OCI-LY7 (cell line): ENCODE data around the gene TSPOAP1. TPM values are rescaled to one million over a fixed set of nuclear protein-coding genes. Genes with fewer than 3 reads are reported as not detected.

Experiments
- BruUV-seq: library from RNA; stranded (reverse); fragments of 400-500 nt; replicated peaks from 2 replicates; lab custom pipeline; 2021; lab: Mats Ljungman, UMichigan
- CTCF ChIA-PET: fragments of 300-600 bp; sonication (Branson Sonifier 250); formaldehyde crosslinking; loops from one replicate; lab custom pipeline; 2022; ENCODE audit warnings: antibody characterized with exemption; ENCODE audit not compliant: unreplicated experiment; lab: Charles Lee
- POLR2A ChIA-PET: fragments of 300-600 bp; sonication (Branson Sonifier 250); formaldehyde crosslinking; loops from one replicate; lab custom pipeline; 2022; ENCODE audit warnings: antibody characterized with exemption; lab: Charles Lee
- DNase-seq: peaks from one replicate; pipeline ENCODE4 v3.0.0-alpha.2; 2015; ENCODE audit warnings: low spot score
- H2AFZ ChIP-seq: fragments of 200-600 bp; sonication (generic), shearing (Covaris generic); 2 replicates; pipeline ENCODE4 v1.6.1; 2014; ENCODE audit warnings: mild to moderate bottlenecking, antibody characterized with exemption, low read length, moderate library complexity
- H3K27ac ChIP-seq: fragments of 200-600 bp; sonication (generic); 2 replicates; pipeline ENCODE4 v1.5.1; 2014; ENCODE audit warnings: mixed run types, low read depth, mild to moderate bottlenecking, moderate library complexity, low read length, inconsistent platforms; ENCODE audit not compliant: poor library complexity, severe bottlenecking
- H3K36me3 ChIP-seq: fragments of 200-600 bp; sonication (generic); 2 replicates; pipeline ENCODE4 v1.6.1; 2014; ENCODE audit warnings: mild to moderate bottlenecking, antibody characterized with exemption, low read length, moderate library complexity, mixed read lengths; ENCODE audit not compliant: insufficient read depth
- H3K4me1 ChIP-seq: fragments of 200-600 bp; sonication (generic); 2 replicates; pipeline ENCODE4 v1.5.1; 2014; ENCODE audit warnings: mild to moderate bottlenecking, low read length; ENCODE audit not compliant: insufficient read depth, poor library complexity, severe bottlenecking
- H3K4me2 ChIP-seq: fragments of 200-600 bp; sonication (generic); 2 replicates; pipeline ENCODE4 v1.6.1; 2014; ENCODE audit warnings: mild to moderate bottlenecking, low read length
- H3K4me3 ChIP-seq: fragments of 200-600 bp; sonication (generic); 2 replicates; pipeline ENCODE4 v1.5.1; 2014; ENCODE audit warnings: mild to moderate bottlenecking, low read depth, low read length; ENCODE audit not compliant: poor library complexity, severe bottlenecking
- H3K79me2 ChIP-seq: fragments of 200-600 bp; sonication (generic); 2 replicates; pipeline ENCODE4 v1.6.1; 2016; ENCODE audit warnings: low read depth, mild to moderate bottlenecking, low read length, moderate library complexity, mixed read lengths; ENCODE audit not compliant: insufficient read depth
- H3K9me2 ChIP-seq: fragments of 200-600 bp; sonication (generic); 2 replicates; pipeline ENCODE4 v1.6.1; 2016; ENCODE audit warnings: mild to moderate bottlenecking, low read length, mixed read lengths; ENCODE audit not compliant: insufficient read depth
- H3K9me3 ChIP-seq: fragments of 200-600 bp; sonication (generic); 2 replicates; pipeline ENCODE4 v1.6.1; 2014; ENCODE audit warnings: mild to moderate bottlenecking, mixed run types, low read length, mixed read lengths
- H4K20me1 ChIP-seq: fragments of 200-600 bp; sonication (generic); 2 replicates; pipeline ENCODE4 v1.6.1; 2014; ENCODE audit warnings: mild to moderate bottlenecking, antibody characterized with exemption, low read length, moderate library complexity, mixed read lengths; ENCODE audit not compliant: insufficient read depth
- EZH2phosphoT487 ChIP-seq: fragments of 200-600 bp; sonication (generic); IDR thresholded peaks from 2 replicates; pipeline ENCODE4 v1.6.1; 2018; ENCODE audit warnings: low read depth, borderline replicate concordance, mild to moderate bottlenecking, mixed run types, antibody characterized with exemption, low read length, moderate library complexity, mixed read lengths
- intact Hi-C: fragments of 100-400 bp; cut with micrococcal nuclease; formaldehyde crosslinking; loops from one replicate; pipeline ENCODE4 v1.10.0; 2022; ENCODE audit not compliant: unreplicated experiment
- total RNA-seq, 2 experiments: library from RNA; depleted of rRNA in 1 of 2; stranded (reverse); fragments of >200 nt in 1 of 2; shearing (Covaris generic) in 1 of 2; gene quantifications; 2 replicates each; pipeline ENCODE4 v1.2.3, GENCODE V29; 2014 to 2022
- TF ChIP-seq, protein P1 (sequence below): fragments of 200-600 bp; sonication (generic); conservative IDR thresholded peaks from 2 replicates; pipeline ENCODE4 v1.5.1; 2014; ENCODE audit warnings: mild to moderate bottlenecking, antibody characterized with exemption, low read length, moderate library complexity, mixed read lengths

The TSPOAP1 gene
- total RNA-seq, 2 experiments from 2014 or later: 24.0 to 50.6 TPM

DNA sequence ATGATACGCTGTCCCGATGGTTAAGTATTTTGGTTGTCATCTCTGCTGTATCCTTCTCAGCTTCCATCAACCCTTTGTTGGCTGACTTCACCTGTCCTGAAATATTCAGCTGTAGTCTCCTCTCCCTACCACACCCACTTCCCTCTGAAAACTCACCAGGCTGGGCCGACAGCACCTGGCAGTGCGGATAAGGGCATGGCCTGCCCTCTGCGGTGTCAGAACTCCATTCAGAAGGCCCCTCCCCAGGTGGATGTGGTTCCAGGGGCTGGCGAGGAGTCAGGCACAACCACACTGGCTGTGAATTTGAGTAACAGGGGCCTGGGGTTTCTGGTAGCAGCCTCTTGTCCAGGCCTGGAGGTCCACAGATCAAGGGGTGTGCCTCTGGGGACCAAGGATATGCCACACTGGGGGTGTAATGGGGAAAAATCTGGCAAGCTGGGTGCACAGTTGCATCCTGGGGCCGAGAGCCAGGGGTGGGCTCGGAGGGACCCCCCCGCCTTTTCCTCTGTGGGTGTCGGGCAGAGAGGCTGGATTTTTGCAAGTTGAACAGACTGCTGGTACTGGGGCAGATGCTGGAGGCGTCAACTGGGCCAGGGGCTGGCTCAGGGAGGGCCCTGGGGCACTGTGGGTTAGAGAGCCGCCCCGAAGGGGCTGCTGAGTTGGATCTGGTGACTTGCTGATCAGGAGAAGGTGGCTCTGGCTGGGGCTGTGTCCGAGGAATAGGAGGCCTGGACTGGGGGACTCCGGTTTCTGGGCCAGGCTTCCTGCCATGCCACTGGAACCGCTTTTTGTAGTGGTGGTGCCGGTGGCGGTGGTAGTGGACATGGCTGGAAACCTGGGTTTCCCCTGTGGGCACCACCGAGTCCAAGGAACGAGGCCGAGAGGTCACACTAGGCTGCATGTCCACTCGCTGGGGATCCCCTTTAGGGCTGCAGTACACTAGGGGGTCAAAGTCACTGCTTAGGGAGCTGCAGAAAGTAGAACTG is 29.0 kb upstream of the TSPOAP1 start:
- H3K36me3 ChIP-seq: no peaks in the 10 kb centered on the region
- peaks cover 5% of the 10 kb centered on the region; the same call in 1 of the 2 replicates for H3K79me2 ChIP-seq
- intact Hi-C loops: no loop called here
- no TSS peak for BruUV-seq
- no peak overlapping the region for H3K27ac ChIP-seq
- no peak overlapping the region for H2AFZ ChIP-seq
- TF ChIP-seq, protein P1, sequence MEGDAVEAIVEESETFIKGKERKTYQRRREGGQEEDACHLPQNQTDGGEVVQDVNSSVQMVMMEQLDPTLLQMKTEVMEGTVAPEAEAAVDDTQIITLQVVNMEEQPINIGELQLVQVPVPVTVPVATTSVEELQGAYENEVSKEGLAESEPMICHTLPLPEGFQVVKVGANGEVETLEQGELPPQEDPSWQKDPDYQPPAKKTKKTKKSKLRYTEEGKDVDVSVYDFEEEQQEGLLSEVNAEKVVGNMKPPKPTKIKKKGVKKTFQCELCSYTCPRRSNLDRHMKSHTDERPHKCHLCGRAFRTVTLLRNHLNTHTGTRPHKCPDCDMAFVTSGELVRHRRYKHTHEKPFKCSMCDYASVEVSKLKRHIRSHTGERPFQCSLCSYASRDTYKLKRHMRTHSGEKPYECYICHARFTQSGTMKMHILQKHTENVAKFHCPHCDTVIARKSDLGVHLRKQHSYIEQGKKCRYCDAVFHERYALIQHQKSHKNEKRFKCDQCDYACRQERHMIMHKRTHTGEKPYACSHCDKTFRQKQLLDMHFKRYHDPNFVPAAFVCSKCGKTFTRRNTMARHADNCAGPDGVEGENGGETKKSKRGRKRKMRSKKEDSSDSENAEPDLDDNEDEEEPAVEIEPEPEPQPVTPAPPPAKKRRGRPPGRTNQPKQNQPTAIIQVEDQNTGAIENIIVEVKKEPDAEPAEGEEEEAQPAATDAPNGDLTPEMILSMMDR: no peak
- no peak for TF ChIP-seq EZH2phosphoT487
- no peaks in the 10 kb centered on the region for H3K9me3 ChIP-seq
- CTCF ChIA-PET: no interaction called here
- POLR2A ChIA-PET: no interaction called here
- H3K4me2 ChIP-seq: no peak overlapping the region
- peaks cover 18% of the 10 kb centered on the region for H3K4me1 ChIP-seq
- H4K20me1 ChIP-seq: no peaks in the 10 kb centered on the region
- no peak for DNase-seq
- no peaks in the 10 kb centered on the region for H3K9me2 ChIP-seq
- H3K4me3 ChIP-seq: no peak overlapping the region

DNA sequence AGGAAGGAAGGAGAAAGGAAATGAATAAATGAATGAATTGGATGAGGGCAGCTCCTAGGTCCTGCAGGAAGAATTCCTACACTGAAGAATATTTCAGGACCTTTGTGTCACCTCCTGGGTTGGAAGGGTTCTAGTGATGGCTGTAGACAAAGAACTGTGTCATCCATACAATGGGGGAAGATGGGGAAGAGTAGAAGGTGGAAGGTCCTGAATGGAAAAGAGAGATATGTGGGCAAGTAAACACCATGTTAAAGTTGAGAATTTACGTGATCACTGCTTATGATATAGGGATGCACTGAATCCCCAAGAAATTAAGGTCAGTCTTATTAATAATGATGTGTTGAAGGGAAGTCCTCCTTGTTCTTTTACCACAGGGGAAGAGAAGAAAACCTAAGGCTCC is 27.6 kb upstream of the TSPOAP1 start:
- no peak for DNase-seq
- H4K20me1 ChIP-seq: 0 out of 2 replicates have a peak, but pooled peaks cover 4% of the 10 kb centered on the region
- no peak for TF ChIP-seq EZH2phosphoT487
- TF ChIP-seq, protein P1: no peak
- H2AFZ ChIP-seq: no peak overlapping the region
- H3K4me3 ChIP-seq: no peak overlapping the region
- no TSS peak for BruUV-seq
- CTCF ChIA-PET: no interaction called here
- 0 out of 2 replicates have a peak, but pooled peaks cover 1% of the 10 kb centered on the region for H3K36me3 ChIP-seq
- H3K9me3 ChIP-seq: no peaks in the 10 kb centered on the region
- no peak overlapping the region for H3K4me2 ChIP-seq
- intact Hi-C loops: no loop called here
- H3K27ac ChIP-seq: no peak overlapping the region
- peaks cover 15% of the 10 kb centered on the region; the same call in 1 of the 2 replicates for H3K79me2 ChIP-seq
- H3K4me1 ChIP-seq: peaks cover 18% of the 10 kb centered on the region
- no peaks in the 10 kb centered on the region for H3K9me2 ChIP-seq
- POLR2A ChIA-PET: interaction anchor here (2.0 kb wide), 1 partner anchor 12 kb away, joined by 12 read pairs; no protein-coding TSS in a partner anchor
